ENCODE data around the gene FAM174B. TPM values are rescaled to one million over a fixed set of nuclear protein-coding genes. Genes with fewer than 3 reads are reported as not detected.

Gene FAM174B
- total and polyA plus RNA-seq, 2 experiments from 2014 or later: 15.0 to 21.8 TPM

DNA sequence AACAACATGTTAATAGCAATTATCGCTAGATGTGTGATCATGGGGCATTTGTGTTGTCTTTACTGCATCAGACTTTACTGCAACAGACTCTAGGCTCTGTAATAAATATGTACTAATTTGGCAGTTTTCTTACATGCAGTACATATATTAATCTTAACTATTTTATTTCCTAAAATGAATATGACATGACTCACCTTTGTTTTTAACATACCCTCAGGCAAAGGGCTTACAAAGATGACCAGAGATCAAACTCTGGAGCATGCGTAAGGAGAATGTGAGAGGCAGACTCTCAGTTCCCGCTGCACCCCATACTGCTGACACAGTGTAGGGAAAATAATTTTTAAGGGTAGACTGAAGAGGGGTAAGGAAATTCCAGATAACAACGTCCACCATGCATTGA lies 7.2 kb upstream of the FAM174B start:
- Histone ChIP-seq H3K27ac (ENCODE audit: low read depth) (no peak overlapping the region), H3K36me3 (ENCODE audit: insufficient read depth) (no peaks in the 10 kb centered on the region), H3K4me3 (no peak overlapping the region), H4K20me1 (replicated peaks; ENCODE audit: insufficient read depth) (no peaks in the 10 kb centered on the region), H3K27me3 (ENCODE audit: insufficient read depth) (no peaks in the 10 kb centered on the region), H3K4me2 (no peak overlapping the region), H3K79me2 (replicated peaks; ENCODE audit: insufficient read depth) (no peaks in the 10 kb centered on the region), H3K9me2 (ENCODE audit: insufficient read depth) (no peaks in the 10 kb centered on the region), H3K4me1 (ENCODE audit: insufficient read depth) (peaks cover 28% of the 10 kb centered on the region), H3F3A (replicated peaks; ENCODE audit: low read depth) (no peaks in the 10 kb centered on the region), H2AFZ (no peak overlapping the region)
- TF ChIP-seq JUNB (IDR thresholded peaks at IDR 0.05; ENCODE audit: unreplicated experiment) (no peak), CTCF (conservative IDR thresholded peaks at IDR 0.05; ENCODE audit: low read depth in 2 of 2) (no peak), EZH2 (IDR thresholded peaks at IDR 0.05; ENCODE audit: low read depth, unreplicated experiment) (no peak), REST (IDR thresholded peaks at IDR 0.05; ENCODE audit: unreplicated experiment) (no peak), ZNF331 (CRISPR knock-in tag; IDR thresholded peaks at IDR 0.05; ENCODE audit: low read depth) (no peak), EZH2phosphoT487 (IDR thresholded peaks at IDR 0.05; ENCODE audit: unreplicated experiment) (no peak), ZNF114 (CRISPR knock-in tag; IDR thresholded peaks at IDR 0.05) (no peak), NANOG (IDR thresholded peaks at IDR 0.05; ENCODE audit: borderline replicate concordance) (no peak), ETS1 (IDR thresholded peaks at IDR 0.05) (no peak), POLR2AphosphoS5 (IDR thresholded peaks at IDR 0.05; ENCODE audit: low read depth) (no peak), CREB1 (CRISPR knock-in tag; IDR thresholded peaks at IDR 0.05; ENCODE audit: low read depth) (no peak), STAT1 (IDR thresholded peaks at IDR 0.05; ENCODE audit: unreplicated experiment) (no peak)
- TF ChIP-seq, protein P1, sequence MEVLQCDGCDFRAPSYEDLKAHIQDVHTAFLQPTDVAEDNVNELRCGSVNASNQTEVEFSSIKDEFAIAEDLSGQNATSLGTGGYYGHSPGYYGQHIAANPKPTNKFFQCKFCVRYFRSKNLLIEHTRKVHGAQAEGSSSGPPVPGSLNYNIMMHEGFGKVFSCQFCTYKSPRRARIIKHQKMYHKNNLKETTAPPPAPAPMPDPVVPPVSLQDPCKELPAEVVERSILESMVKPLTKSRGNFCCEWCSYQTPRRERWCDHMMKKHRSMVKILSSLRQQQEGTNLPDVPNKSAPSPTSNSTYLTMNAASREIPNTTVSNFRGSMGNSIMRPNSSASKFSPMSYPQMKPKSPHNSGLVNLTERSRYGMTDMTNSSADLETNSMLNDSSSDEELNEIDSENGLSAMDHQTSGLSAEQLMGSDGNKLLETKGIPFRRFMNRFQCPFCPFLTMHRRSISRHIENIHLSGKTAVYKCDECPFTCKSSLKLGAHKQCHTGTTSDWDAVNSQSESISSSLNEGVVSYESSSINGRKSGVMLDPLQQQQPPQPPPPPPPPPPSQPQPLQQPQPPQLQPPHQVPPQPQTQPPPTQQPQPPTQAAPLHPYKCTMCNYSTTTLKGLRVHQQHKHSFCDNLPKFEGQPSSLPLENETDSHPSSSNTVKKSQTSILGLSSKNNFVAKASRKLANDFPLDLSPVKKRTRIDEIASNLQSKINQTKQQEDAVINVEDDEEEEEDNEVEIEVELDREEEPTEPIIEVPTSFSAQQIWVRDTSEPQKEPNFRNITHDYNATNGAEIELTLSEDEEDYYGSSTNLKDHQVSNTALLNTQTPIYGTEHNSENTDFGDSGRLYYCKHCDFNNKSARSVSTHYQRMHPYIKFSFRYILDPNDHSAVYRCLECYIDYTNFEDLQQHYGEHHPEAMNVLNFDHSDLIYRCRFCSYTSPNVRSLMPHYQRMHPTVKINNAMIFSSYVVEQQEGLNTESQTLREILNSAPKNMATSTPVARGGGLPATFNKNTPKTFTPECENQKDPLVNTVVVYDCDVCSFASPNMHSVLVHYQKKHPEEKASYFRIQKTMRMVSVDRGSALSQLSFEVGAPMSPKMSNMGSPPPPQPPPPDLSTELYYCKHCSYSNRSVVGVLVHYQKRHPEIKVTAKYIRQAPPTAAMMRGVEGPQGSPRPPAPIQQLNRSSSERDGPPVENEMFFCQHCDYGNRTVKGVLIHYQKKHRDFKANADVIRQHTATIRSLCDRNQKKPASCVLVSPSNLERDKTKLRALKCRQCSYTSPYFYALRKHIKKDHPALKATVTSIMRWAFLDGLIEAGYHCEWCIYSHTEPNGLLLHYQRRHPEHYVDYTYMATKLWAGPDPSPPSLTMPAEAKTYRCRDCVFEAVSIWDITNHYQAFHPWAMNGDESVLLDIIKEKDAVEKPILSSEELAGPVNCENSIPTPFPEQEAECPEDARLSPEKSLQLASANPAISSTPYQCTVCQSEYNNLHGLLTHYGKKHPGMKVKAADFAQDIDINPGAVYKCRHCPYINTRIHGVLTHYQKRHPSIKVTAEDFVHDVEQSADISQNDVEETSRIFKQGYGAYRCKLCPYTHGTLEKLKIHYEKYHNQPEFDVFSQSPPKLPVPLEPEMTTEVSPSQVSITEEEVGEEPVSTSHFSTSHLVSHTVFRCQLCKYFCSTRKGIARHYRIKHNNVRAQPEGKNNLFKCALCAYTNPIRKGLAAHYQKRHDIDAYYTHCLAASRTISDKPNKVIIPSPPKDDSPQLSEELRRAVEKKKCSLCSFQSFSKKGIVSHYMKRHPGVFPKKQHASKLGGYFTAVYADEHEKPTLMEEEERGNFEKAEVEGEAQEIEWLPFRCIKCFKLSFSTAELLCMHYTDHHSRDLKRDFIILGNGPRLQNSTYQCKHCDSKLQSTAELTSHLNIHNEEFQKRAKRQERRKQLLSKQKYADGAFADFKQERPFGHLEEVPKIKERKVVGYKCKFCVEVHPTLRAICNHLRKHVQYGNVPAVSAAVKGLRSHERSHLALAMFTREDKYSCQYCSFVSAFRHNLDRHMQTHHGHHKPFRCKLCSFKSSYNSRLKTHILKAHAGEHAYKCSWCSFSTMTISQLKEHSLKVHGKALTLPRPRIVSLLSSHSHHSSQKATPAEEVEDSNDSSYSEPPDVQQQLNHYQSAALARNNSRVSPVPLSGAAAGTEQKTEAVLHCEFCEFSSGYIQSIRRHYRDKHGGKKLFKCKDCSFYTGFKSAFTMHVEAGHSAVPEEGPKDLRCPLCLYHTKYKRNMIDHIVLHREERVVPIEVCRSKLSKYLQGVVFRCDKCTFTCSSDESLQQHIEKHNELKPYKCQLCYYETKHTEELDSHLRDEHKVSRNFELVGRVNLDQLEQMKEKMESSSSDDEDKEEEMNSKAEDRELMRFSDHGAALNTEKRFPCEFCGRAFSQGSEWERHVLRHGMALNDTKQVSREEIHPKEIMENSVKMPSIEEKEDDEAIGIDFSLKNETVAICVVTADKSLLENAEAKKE (CRISPR knock-in tag; IDR thresholded peaks at IDR 0.05): no peak
- H3K9me3 Mint-ChIP-seq: no peaks in the 10 kb centered on the region; the same call in 2 of the 3 replicates
- H3K36me3 Mint-ChIP-seq (ENCODE audit: low read depth): no peaks in the 10 kb centered on the region
- peaks cover 22% of the 10 kb centered on the region for H3K4me1 Mint-ChIP-seq
- DNase-seq (ENCODE audit: low spot score) (no peak), ATAC-seq (no peak)
- H3K27me3 Mint-ChIP-seq (ENCODE audit: insufficient read depth, low read depth, poor library complexity): peaks cover 10% of the 10 kb centered on the region
- H3K27ac Mint-ChIP-seq: no peak overlapping the region
- no peak overlapping the region for H3K4me3 Mint-ChIP-seq

Data from GM23338 (cell line).